Fibroblast of the aortic adventitia (primary cell): ENCODE data around the gene NDRG4. TPM values are rescaled to one million over a fixed set of nuclear protein-coding genes. Genes with fewer than 3 reads are reported as not detected.
A peak's percentile ranks its signal among the peaks of the same experiment; 100 is the strongest.

Experiments
- DNase-seq: peaks from one replicate; pipeline ENCODE4 v3.0.0-alpha.2; 2010; ENCODE audit warnings: low read depth
- H3K4me3 ChIP-seq: 2 replicates; pipeline ENCODE4 v1.5.1; 2011; ENCODE audit warnings: low read depth, mild to moderate bottlenecking, control low read depth, low read length, moderate library complexity
- CTCF ChIP-seq: IDR thresholded peaks from 2 replicates; pipeline ENCODE4 v1.5.1; 2011; ENCODE audit warnings: mild to moderate bottlenecking, low read length, control low read depth, inconsistent platforms; ENCODE audit not compliant: insufficient read depth
- total RNA-seq: library from RNA; depleted of rRNA; stranded (reverse); fragments of >200 nt; gene quantifications from 2 replicates; pipeline ENCODE4 v1.2.3, GENCODE V29; 2012; ENCODE audit warnings: low replicate concordance

NDRG4 gene
- total RNA-seq, 1 donor = 5.2 TPM

DNA sequence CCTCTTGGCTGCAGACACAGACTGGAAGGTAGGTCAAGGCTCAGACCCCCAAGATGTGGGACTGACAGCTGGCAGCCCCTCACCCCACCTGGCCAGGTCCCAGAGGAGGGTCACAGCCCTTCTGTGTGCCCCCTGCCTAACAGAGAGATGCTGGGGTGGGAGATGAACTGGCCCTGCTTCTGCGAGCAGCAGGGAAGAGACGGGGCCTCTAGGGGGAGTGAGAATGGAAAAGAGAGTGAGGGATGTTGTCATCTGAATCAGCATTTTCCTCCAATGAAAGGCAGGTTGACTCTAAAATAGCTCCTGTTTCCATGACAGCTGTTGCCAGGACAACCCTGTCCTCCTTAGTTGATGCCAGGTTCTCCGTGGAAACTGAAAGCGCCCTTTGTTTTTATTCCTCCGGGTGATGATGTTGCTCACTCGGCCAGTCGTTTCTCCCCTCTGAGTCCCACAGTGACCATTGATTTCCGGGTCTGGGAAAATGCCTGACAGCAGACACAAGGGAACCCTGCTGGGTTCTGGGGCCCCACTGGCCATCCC lies 4.9 kb upstream of the NDRG4 start:
- TF ChIP-seq CTCF = peak; percentile 80
- DNase-seq = peak; percentile 98
- H3K4me3 ChIP-seq = peak overlapping the region; percentile 25

GRCh38 chr16:58495521-58496331 lies 4.2 kb upstream of the NDRG4 start:
- H3K4me3 ChIP-seq = no peak overlapping the region
- TF ChIP-seq CTCF = no peak

DNA sequence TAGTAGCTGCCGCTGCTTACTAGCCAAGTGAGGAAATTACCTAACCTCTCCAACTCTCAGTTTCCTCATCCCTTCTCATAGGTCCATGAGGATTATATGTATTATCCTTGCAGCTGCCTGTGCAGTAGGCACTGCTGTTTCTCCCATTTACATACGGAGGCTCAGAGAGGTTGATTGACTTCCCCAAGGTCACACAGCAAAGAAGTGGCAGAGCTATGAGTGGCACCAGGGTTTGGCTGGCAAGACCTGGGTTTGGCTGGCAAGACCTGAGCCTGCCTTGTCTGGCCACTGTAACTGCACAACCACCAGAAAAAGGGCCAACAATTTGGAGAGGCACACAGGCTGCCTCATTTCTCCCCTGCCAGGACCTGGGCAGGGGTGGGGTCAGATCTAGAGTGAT lies 2.5 kb upstream of the NDRG4 start:
- no peak for TF ChIP-seq CTCF
- DNase-seq = no peak
- H3K4me3 ChIP-seq = no peak overlapping the region

More at GRCh38 chr16:58495521-58496331, 4.2 kb upstream of the NDRG4 start:
- DNase-seq = no peak

GRCh38 chr16:58497935-58498334 lies 2.0 kb upstream of the NDRG4 start:
- no peak for DNase-seq
- no peak for TF ChIP-seq CTCF
- no peak overlapping the region for H3K4me3 ChIP-seq

- H3K4me3 ChIP-seq = no peak overlapping the region
- DNase-seq = no peak
- no peak for TF ChIP-seq CTCF
Measured at GRCh38 chr16:58498341-58499091, 1.4 kb upstream of the NDRG4 start.

- TF ChIP-seq CTCF = no peak
Measured at GRCh38 chr16:58499092-58499511, 841 bp upstream of the NDRG4 start.

More at GRCh38 chr16:58499092-58499511, 841 bp upstream of the NDRG4 start:
- H3K4me3 ChIP-seq = no peak overlapping the region
- DNase-seq = no peak
